HG03025 (cell line): ENCODE data around the gene RFX4.

Experiments used
- ATAC-seq: cut with Tn5 transposase; IDR thresholded peaks from one replicate; pipeline ENCODE4 v1.9.1; 2021; ENCODE audit warnings: mild to moderate bottlenecking, moderate library complexity; ENCODE audit not compliant: unreplicated experiment, low FRiP score

The RFX4 gene

GRCh38 chr12:106783515-106783914 is 200.7 kb downstream of the RFX4 start:
- no peak for ATAC-seq

GRCh38 chr12:106790020-106790419 is 207.2 kb downstream of the RFX4 start:
- no peak for ATAC-seq

- no peak for ATAC-seq
Observed at GRCh38 chr12:106791531-106791930, 208.7 kb downstream of the RFX4 start.

- no peak for ATAC-seq
Observed at GRCh38 chr12:106794369-106794768, 211.6 kb downstream of the RFX4 start.

- ATAC-seq: no peak
Observed at GRCh38 chr12:106801167-106801708, 218.4 kb downstream of the RFX4 start.

GRCh38 chr12:106801830-106802533 is 219.2 kb downstream of the RFX4 start:
- no peak for ATAC-seq

GRCh38 chr12:106804668-106805067 is 221.9 kb downstream of the RFX4 start:
- ATAC-seq: no peak
